HepG2 (cell line): ENCODE data around the gene PCGF2. TPM values are rescaled to one million over a fixed set of nuclear protein-coding genes. Genes with fewer than 3 reads are reported as not detected.

Source experiments
- AGO1 ChIP-seq: fragments of 200-400 bp; formaldehyde crosslinking; IDR thresholded peaks from 2 replicates; pipeline ENCODE4 v1.6.1; 2017; ENCODE audit warnings: mild to moderate bottlenecking, low read depth, low read length, moderate library complexity; ENCODE audit not compliant: poor library complexity, severe bottlenecking
- AGO2 ChIP-seq: fragments of 200-400 bp; formaldehyde crosslinking; optimal IDR thresholded peaks from 2 replicates; pipeline ENCODE3; 2017; ENCODE audit warnings: mild to moderate bottlenecking, low read depth, low read length, moderate library complexity
- FOSL1 ChIP-seq: sonication (generic); formaldehyde crosslinking; IDR thresholded peaks from 2 replicates; pipeline ENCODE4 v1.9.0; 2021; ENCODE audit warnings: missing genetic modification reagents, borderline replicate concordance
- MBD4 ChIP-seq: IDR thresholded peaks from 2 replicates; pipeline ENCODE4 v1.6.1; 2012; ENCODE audit warnings: low read length, inconsistent platforms, borderline replicate concordance
- MIXL1 ChIP-seq: IDR thresholded peaks from 2 replicates; pipeline ENCODE4 v1.6.1; 2016
- PCBP1 ChIP-seq: fragments of 200-400 bp; formaldehyde crosslinking; IDR thresholded peaks from 2 replicates; pipeline ENCODE4 v1.6.1; 2017; ENCODE audit warnings: mild to moderate bottlenecking, low read depth, low read length, borderline replicate concordance
- POLR2A ChIP-seq, 2 experiments: IDR thresholded peaks; 2 replicates each; pipeline ENCODE4 v1.6.1; 2011; ENCODE audit warnings: low read depth in 2 of 2, low read length in 2 of 2, mild to moderate bottlenecking in 1 of 2, moderate library complexity in 1 of 2; ENCODE audit not compliant: insufficient read depth in 1 of 2
- PRPF4 ChIP-seq: fragments of 200-400 bp; formaldehyde crosslinking; IDR thresholded peaks from 2 replicates; pipeline ENCODE4 v1.6.1; 2016; ENCODE audit warnings: low read length, low read depth; ENCODE audit not compliant: poor library complexity, severe bottlenecking
- RBM22 ChIP-seq: fragments of 200-400 bp; formaldehyde crosslinking; optimal IDR thresholded peaks from 2 replicates; pipeline ENCODE3; 2017; ENCODE audit warnings: mild to moderate bottlenecking, low read length, moderate library complexity
- SALL1 ChIP-seq: sonication (generic); formaldehyde crosslinking; IDR thresholded peaks from 2 replicates; pipeline ENCODE4 v1.8.0; 2022; ENCODE audit warnings: mild to moderate bottlenecking, missing genetic modification reagents
- SMARCC2 ChIP-seq: fragments of 450-650 bp; IDR thresholded peaks from 2 replicates; pipeline ENCODE4 v1.6.1; 2017; ENCODE audit warnings: antibody characterized with exemption, mild to moderate bottlenecking
- SNAI1 ChIP-seq: sonication (generic); formaldehyde crosslinking; IDR thresholded peaks from 2 replicates; pipeline ENCODE4 v1.5.0; 2020; ENCODE audit warnings: mild to moderate bottlenecking, missing genetic modification reagents, borderline replicate concordance
- SOX13 ChIP-seq, 3 experiments: fragments of 450-650 bp in 1 of 3; sonication (generic) in 1 of 3; formaldehyde crosslinking in 1 of 3; IDR thresholded peaks in 2 of 3; conservative IDR thresholded peaks in 1 of 3; 2 replicates each; pipeline versions ENCODE4 v1.5.0 to v1.6.1; 2016 to 2020; ENCODE audit warnings: antibody characterized with exemption in 1 of 3, mild to moderate bottlenecking in 1 of 3, missing compliant biosample characterization in 1 of 3, missing genetic modification reagents in 1 of 3, moderate library complexity in 1 of 3
- STAT5B ChIP-seq: sonication (generic); formaldehyde crosslinking; IDR thresholded peaks from 2 replicates; pipeline ENCODE4 v1.4.0; 2020; ENCODE audit warnings: missing genetic modification reagents
- ZNF230 ChIP-seq: sonication (generic); formaldehyde crosslinking; IDR thresholded peaks from 2 replicates; pipeline ENCODE4 v1.4.0; 2020; ENCODE audit warnings: mild to moderate bottlenecking, missing genetic modification reagents
- ZNF232 ChIP-seq: sonication (generic); formaldehyde crosslinking; IDR thresholded peaks from 2 replicates; pipeline ENCODE4 v1.4.0; 2020; ENCODE audit warnings: missing genetic modification reagents, borderline replicate concordance
- ZNF558 ChIP-seq: sonication (generic); formaldehyde crosslinking; IDR thresholded peaks from 2 replicates; pipeline ENCODE4 v1.9.0; 2022; ENCODE audit warnings: mild to moderate bottlenecking, missing genetic modification reagents, borderline replicate concordance
- ZSCAN9 ChIP-seq: IDR thresholded peaks from 2 replicates; pipeline ENCODE4 v1.6.1; 2016; ENCODE audit warnings: borderline replicate concordance
- polyA plus RNA-seq, 8 experiments: library from polyadenylated mRNA; depleted of rRNA in 3 of 8; stranded (reverse) in 7 of 8; unstranded in 1 of 8; fragments of >200 nt; fragmentation: Illumina TruSeq in 4 of 8; extraction: Trizol in 4 of 8; gene quantifications; 2 replicates each; pipeline versions ENCODE4 v1.2.1 to v1.2.3, GENCODE V29; 2011 to 2016; ENCODE audit warnings: low read depth in 4 of 8, missing spikeins in 1 of 8, mixed read lengths in 1 of 8; ENCODE audit not compliant: insufficient read depth in 1 of 8
- total RNA-seq, 5 experiments: library from RNA; depleted of rRNA; stranded (reverse); fragments of >200 nt; fragmentation: Illumina TruSeq; extraction: Trizol; gene quantifications; 2 replicates each; pipeline ENCODE4 v1.2.3, GENCODE V29; 2016; ENCODE audit warnings: low read depth in 1 of 5
- TF ChIP-seq, protein P1 (sequence below): sonication (generic); formaldehyde crosslinking; IDR thresholded peaks from 2 replicates; pipeline ENCODE4 v1.4.0; 2020; ENCODE audit warnings: missing genetic modification reagents, borderline replicate concordance
- TF ChIP-seq, protein P2 (sequence below): sonication (generic); formaldehyde crosslinking; IDR thresholded peaks from 2 replicates; pipeline ENCODE4 v1.5.1; 2020; ENCODE audit warnings: mild to moderate bottlenecking, missing genetic modification reagents, borderline replicate concordance
- TF ChIP-seq, protein P3 (sequence below): sonication (generic); formaldehyde crosslinking; IDR thresholded peaks from 2 replicates; pipeline ENCODE4 v1.8.0; 2022; ENCODE audit warnings: mild to moderate bottlenecking, missing genetic modification reagents, borderline replicate concordance
- TF ChIP-seq, protein P4 (sequence below): sonication (generic); formaldehyde crosslinking; IDR thresholded peaks from 2 replicates; pipeline ENCODE4 v1.8.0; 2022; ENCODE audit warnings: mild to moderate bottlenecking, missing genetic modification reagents, moderate library complexity
- TF ChIP-seq, protein P5 (sequence below): sonication (generic); formaldehyde crosslinking; IDR thresholded peaks from 2 replicates; pipeline ENCODE4 v1.4.0; 2020; ENCODE audit warnings: missing genetic modification reagents

Gene PCGF2
- total and polyA plus RNA-seq, 2 of the 13 experiments (the other 11 are each of a cell fraction or from before 2014, with no cell fraction given) = 11.6 to 29.4 TPM

DNA sequence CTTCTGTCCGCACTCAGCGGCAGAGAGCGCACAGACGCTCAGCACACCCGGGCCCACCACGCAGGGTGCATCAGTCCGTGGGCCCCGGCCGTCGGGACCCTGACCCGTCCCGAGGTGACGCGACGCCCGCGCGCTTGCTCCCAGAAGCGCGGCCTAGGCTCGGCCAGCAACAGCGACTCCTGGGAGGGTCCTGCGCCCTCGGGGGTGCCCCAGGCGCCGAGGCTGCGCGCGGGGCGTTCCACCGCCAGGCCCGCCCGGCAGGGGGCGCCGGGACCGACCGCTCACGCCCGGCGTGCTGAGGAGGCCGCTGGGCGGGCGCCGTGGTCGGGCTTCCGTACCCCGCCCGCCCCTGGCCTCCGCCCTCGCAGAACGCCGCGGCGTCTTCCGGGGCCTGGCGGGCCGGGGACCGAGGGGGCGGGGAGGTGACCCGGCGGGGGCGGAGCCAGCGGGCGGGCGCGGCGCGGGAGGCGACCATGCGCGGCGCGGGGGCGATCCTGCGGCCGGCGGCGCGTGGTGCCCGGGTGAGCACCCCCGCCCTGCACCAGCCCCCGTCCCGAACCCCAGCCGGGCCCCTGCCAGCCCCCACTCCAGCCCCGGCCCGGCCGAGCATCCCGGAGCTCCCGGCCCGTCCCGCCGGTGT, 18.1 kb downstream of the PCGF2 start, which contains the start of gene CISD3 (continued):
- TF ChIP-seq, protein P1, sequence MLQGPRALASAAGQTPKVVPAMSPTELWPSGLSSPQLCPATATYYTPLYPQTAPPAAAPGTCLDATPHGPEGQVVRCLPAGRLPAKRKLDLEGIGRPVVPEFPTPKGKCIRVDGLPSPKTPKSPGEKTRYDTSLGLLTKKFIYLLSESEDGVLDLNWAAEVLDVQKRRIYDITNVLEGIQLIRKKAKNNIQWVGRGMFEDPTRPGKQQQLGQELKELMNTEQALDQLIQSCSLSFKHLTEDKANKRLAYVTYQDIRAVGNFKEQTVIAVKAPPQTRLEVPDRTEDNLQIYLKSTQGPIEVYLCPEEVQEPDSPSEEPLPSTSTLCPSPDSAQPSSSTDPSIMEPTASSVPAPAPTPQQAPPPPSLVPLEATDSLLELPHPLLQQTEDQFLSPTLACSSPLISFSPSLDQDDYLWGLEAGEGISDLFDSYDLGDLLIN (CRISPR knock-in tag) = no peak
- TF ChIP-seq MIXL1 = no peak
- peak; percentile 99 for TF ChIP-seq AGO1
- peak; percentile 28; the same call in 1 of the 2 replicates for TF ChIP-seq ZNF232
- TF ChIP-seq ZNF230 (CRISPR knock-in tag) = no peak
- TF ChIP-seq SMARCC2 = no peak
- TF ChIP-seq SOX13 (IDR thresholded peaks at IDR 0.05) = no peak
- peak in 1 of 2 experiments; percentile 15; a peak in 1 of 4 replicates for TF ChIP-seq SOX13 (CRISPR knock-in tag; conservative IDR thresholded peaks at IDR 0.05 in 1 of 2, IDR thresholded peaks at IDR 0.05 in 1 of 2)
- TF ChIP-seq MBD4 = no peak
- TF ChIP-seq ZNF558 (CRISPR knock-in tag) = 0 out of 2 replicates have a peak, but pooled peaks have one; percentile 26
- TF ChIP-seq AGO2 = peak; percentile 100
- TF ChIP-seq PRPF4 = no peak
- TF ChIP-seq, protein P2, sequence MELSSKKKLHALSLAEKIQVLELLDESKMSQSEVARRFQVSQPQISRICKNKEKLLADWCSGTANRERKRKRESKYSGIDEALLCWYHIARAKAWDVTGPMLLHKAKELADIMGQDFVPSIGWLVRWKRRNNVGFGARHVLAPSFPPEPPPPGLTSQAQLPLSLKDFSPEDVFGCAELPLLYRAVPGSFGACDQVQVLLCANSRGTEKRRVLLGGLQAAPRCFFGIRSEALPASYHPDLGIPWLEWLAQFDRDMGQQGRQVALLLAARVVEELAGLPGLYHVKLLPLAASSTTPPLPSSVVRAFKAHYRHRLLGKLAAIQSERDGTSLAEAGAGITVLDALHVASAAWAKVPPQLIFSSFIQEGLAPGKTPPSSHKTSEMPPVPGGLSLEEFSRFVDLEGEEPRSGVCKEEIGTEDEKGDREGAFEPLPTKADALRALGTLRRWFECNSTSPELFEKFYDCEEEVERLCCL (CRISPR knock-in tag) = no peak
- no peak for TF ChIP-seq STAT5B (CRISPR knock-in tag)
- no peak for TF ChIP-seq FOSL1 (CRISPR knock-in tag)
- TF ChIP-seq, protein P3, sequence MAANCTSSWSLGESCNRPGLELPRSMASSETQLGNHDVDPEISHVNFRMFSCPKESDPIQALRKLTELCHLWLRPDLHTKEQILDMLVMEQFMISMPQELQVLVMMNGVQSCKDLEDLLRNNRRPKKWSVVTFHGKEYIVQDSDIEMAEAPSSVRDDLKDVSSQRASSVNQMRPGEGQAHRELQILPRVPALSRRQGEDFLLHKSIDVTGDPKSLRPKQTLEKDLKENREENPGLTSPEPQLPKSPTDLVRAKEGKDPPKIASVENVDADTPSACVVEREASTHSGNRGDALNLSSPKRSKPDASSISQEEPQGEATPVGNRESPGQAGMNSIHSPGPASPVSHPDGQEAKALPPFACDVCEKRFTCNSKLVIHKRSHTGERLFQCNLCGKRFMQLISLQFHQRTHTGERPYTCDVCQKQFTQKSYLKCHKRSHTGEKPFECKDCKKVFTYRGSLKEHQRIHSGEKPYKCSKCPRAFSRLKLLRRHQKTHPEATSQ (CRISPR knock-in tag) = no peak
- peak; percentile 22 to 63; a peak in 3 of 4 replicates for TF ChIP-seq POLR2A (IDR thresholded peaks at IDR 0.05; ENCODE audit: insufficient read depth in 1 of 2, low read depth in 2 of 2, low read length in 2 of 2)
- TF ChIP-seq PCBP1 = no peak
- 0 out of 2 replicates have a peak, but pooled peaks have one; percentile 3 for TF ChIP-seq SNAI1 (CRISPR knock-in tag)
- TF ChIP-seq SALL1 = no peak; the same call in none of the 2 replicates
- TF ChIP-seq, protein P4, sequence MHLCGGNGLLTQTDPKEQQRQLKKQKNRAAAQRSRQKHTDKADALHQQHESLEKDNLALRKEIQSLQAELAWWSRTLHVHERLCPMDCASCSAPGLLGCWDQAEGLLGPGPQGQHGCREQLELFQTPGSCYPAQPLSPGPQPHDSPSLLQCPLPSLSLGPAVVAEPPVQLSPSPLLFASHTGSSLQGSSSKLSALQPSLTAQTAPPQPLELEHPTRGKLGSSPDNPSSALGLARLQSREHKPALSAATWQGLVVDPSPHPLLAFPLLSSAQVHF (CRISPR knock-in tag) = no peak
- peak; percentile 96 for TF ChIP-seq RBM22
- TF ChIP-seq, protein P5, sequence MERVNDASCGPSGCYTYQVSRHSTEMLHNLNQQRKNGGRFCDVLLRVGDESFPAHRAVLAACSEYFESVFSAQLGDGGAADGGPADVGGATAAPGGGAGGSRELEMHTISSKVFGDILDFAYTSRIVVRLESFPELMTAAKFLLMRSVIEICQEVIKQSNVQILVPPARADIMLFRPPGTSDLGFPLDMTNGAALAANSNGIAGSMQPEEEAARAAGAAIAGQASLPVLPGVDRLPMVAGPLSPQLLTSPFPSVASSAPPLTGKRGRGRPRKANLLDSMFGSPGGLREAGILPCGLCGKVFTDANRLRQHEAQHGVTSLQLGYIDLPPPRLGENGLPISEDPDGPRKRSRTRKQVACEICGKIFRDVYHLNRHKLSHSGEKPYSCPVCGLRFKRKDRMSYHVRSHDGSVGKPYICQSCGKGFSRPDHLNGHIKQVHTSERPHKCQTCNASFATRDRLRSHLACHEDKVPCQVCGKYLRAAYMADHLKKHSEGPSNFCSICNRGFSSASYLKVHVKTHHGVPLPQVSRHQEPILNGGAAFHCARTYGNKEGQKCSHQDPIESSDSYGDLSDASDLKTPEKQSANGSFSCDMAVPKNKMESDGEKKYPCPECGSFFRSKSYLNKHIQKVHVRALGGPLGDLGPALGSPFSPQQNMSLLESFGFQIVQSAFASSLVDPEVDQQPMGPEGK (CRISPR knock-in tag) = no peak; the same call in 1 of the 2 replicates
- no peak for TF ChIP-seq ZSCAN9
